B cell (primary cell): ENCODE data around the gene OCA2.

Experiments
- EZH2 ChIP-seq: IDR thresholded peaks from 2 replicates; pipeline ENCODE4 v1.6.1; 2012; ENCODE audit warnings: borderline replicate concordance, low read depth, mild to moderate bottlenecking, moderate library complexity, low read length; ENCODE audit not compliant: insufficient read depth, poor library complexity, severe bottlenecking
- TF ChIP-seq, protein P1 (sequence below): fragments of 200-600 bp; IDR thresholded peaks from one replicate; pipeline ENCODE4 v1.8.0; 2022; ENCODE audit warnings: antibody characterized with exemption, mild to moderate bottlenecking

- TF ChIP-seq, protein P1, sequence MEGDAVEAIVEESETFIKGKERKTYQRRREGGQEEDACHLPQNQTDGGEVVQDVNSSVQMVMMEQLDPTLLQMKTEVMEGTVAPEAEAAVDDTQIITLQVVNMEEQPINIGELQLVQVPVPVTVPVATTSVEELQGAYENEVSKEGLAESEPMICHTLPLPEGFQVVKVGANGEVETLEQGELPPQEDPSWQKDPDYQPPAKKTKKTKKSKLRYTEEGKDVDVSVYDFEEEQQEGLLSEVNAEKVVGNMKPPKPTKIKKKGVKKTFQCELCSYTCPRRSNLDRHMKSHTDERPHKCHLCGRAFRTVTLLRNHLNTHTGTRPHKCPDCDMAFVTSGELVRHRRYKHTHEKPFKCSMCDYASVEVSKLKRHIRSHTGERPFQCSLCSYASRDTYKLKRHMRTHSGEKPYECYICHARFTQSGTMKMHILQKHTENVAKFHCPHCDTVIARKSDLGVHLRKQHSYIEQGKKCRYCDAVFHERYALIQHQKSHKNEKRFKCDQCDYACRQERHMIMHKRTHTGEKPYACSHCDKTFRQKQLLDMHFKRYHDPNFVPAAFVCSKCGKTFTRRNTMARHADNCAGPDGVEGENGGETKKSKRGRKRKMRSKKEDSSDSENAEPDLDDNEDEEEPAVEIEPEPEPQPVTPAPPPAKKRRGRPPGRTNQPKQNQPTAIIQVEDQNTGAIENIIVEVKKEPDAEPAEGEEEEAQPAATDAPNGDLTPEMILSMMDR, result no peak
- TF ChIP-seq EZH2, result no peak
Measured at GRCh38 chr15:27989838-27990237, 109.3 kb downstream of the OCA2 start.
